Rectal smooth muscle tissue (tissue), 1 donor: ENCODE measurements around the gene PGC.

Source experiments
- H3K27ac ChIP-seq: one replicate; pipeline ENCODE4 v1.7.0; 2013; ENCODE audit warnings: low read depth, low read length, inconsistent platforms
- H3K27me3 ChIP-seq: one replicate; pipeline ENCODE4 v1.7.0; 2013; ENCODE audit warnings: low read length; ENCODE audit not compliant: control insufficient read depth, insufficient read depth
- H3K36me3 ChIP-seq: one replicate; pipeline ENCODE4 v1.7.0; 2013; ENCODE audit warnings: low read length; ENCODE audit not compliant: control insufficient read depth, insufficient read depth
- H3K4me1 ChIP-seq: one replicate; pipeline ENCODE4 v1.7.0; 2013; ENCODE audit warnings: low read length; ENCODE audit not compliant: control insufficient read depth, insufficient read depth
- H3K4me3 ChIP-seq: one replicate; pipeline ENCODE4 v1.7.0; 2013; ENCODE audit warnings: low read length
- H3K9ac ChIP-seq: one replicate; pipeline ENCODE4 v1.7.0; 2013; ENCODE audit warnings: low read length

The PGC gene

DNA sequence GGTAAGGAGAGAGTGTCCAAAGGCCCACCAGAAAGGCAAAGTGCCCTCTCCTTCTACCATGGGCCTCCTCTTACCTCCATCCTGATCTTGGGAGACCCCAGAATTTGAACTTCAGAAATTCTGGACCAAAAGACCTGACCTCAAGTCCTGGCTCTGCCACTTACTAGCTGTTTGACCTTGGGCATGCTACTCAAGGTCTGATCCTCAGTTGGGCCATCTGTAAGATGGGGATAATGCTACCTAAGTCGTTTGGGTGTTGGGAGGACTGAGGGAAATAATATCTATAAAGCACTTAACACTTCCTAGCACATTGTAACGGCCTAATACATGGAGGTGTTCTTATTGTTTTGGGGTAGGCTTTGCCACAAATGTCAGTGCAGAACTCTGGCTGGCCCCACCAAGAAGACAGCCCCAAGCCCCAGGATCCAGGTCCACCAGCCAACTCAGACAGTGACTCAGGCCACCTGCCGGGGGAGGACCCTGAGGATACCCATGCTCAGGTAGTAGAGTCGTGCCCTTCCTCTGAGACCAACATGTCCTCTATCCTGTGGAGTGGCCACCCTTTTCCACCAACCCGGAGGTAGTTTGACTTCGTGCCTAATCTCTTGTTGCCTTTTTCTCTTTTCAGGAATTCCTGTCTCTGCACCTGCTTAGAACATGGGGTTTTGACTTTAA, 36.0 kb upstream of the PGC start:
- Histone ChIP-seq H3K27ac (no peak overlapping the region), H3K36me3 (peaks cover 4% of the 10 kb centered on the region), H3K27me3 (no peaks in the 10 kb centered on the region), H3K4me3 (no peak overlapping the region), H3K4me1 (peaks cover 14% of the 10 kb centered on the region), H3K9ac (no peak overlapping the region)

DNA sequence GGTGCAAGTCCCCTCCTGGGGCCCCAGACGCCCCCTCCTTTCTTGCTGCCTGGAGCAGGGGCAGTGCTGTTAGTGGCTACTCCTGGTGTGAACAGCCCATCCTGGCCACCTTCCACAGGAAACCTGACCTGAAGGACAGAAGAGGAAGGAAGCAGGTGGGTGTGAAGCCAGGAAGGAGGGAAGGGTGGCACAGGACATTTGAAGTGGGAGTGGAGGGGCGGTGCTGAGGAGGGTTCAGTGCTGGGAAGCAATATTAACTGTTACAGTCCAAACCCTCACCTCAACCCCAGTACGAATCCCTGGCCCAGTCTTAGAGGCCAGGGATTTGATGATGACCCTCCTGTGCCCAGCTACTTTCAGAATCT, 34.2 kb upstream of the PGC start:
- Histone ChIP-seq H3K27me3 (no peaks in the 10 kb centered on the region), H3K36me3 (peaks cover 5% of the 10 kb centered on the region), H3K27ac (no peak overlapping the region), H3K9ac (no peak overlapping the region), H3K4me1 (peaks cover 14% of the 10 kb centered on the region), H3K4me3 (peak overlapping the region; percentile 61)

DNA sequence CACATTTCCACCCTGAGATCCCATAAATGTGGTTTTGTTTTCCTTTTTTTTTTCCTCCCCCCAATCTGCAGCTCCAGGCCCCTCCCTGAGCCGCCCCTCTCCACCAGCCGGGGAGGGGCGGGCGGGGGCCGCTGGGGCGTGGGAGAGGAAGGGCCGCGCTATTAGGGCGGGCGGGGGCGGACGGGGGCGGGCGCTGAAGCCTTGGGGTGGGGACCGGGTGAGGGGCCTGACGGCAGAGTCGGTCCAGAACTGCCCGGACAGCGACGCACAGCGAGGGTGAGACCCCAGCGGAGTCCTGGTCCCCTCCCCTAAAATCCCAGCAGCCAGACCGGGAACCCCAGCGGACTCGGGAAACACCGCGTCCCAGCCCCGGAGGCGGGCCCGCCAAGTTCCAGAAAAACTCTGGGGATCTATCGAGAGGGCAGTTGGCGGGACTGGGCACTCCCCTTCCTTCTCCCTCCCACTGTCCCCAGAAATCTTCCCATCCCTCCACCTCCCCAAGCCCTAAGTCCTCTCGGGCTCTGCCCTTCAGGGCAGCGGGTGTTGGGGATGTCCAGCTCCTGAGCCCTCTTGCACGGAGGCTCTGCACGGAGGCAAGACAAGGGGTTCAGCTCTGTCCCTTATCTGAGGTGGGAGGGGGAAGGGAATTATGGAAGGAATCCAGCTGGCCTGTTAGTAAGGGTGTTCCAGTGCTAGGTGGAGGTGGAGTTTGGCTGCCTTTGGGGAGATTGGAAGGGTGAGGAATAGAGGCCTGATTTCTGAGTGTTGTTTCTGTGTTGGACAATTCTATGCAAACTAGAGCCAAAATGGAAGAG, 33.6 kb upstream of the PGC start, which contains the start of gene PRICKLE4:
PRICKLE4 (plus strand) TSS at position 232 of the 815 bp plus-strand sequence. CDS start 2,692 bp downstream, outside the sequence.
- no peak within 1 kb of the TSS for H3K9ac ChIP-seq
- H3K27me3 ChIP-seq = no peaks in the 10 kb centered on the region
- H3K36me3 ChIP-seq = peaks cover 5% of the 10 kb centered on the region
- H3K4me3 ChIP-seq = peak within 1 kb of the TSS; percentile 80
- H3K27ac ChIP-seq = peak within 1 kb of the TSS; percentile 81
- H3K4me1 ChIP-seq = peaks cover 14% of the 10 kb centered on the region

GRCh38 chr6:41779788-41780550, 32.8 kb upstream of the PGC start, which contains the start of gene FRS3:
Gene FRS3, minus strand, starts transcription at chr6:41779900. Its CDS starts 2,913 bp downstream, at chr6:41776987.
- Histone ChIP-seq H3K27ac (peak within 1 kb of the TSS; percentile 81), H3K9ac (peak within 1 kb of the TSS; percentile 38), H3K4me3 (peak within 1 kb of the TSS; percentile 86), H3K27me3 (no peaks in the 10 kb centered on the region), H3K36me3 (peaks cover 11% of the 10 kb centered on the region), H3K4me1 (peaks cover 12% of the 10 kb centered on the region)

DNA sequence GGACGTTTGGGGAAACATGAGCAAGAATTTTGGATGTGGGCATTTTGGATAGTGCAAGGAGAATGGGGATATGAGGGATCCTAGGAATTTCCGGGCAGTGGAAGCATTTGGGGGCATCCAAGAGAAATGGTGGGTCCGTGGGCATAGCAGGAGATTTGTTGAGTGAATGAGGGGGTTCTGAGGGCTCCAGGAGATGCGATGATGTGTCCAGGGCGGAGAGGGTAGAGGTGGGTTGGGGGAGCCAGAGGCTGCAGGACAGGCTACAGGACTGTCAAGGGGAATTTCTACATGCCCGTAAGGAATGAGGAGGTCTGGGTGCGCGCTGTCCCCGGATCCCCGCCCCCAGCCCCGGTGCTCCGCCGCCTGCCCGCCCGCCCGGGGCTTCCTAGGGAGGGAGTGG, 32.1 kb upstream of the PGC start:
- Histone ChIP-seq H3K4me1 (peaks cover 12% of the 10 kb centered on the region), H3K36me3 (peaks cover 17% of the 10 kb centered on the region), H3K4me3 (peak overlapping the region; percentile 86), H3K27ac (no peak overlapping the region), H3K27me3 (no peaks in the 10 kb centered on the region), H3K9ac (peak overlapping the region; percentile 38)

GRCh38 chr6:41778895-41779294, 31.7 kb upstream of the PGC start:
- no peak overlapping the region for H3K27ac ChIP-seq
- peak overlapping the region; percentile 86 for H3K4me3 ChIP-seq

DNA sequence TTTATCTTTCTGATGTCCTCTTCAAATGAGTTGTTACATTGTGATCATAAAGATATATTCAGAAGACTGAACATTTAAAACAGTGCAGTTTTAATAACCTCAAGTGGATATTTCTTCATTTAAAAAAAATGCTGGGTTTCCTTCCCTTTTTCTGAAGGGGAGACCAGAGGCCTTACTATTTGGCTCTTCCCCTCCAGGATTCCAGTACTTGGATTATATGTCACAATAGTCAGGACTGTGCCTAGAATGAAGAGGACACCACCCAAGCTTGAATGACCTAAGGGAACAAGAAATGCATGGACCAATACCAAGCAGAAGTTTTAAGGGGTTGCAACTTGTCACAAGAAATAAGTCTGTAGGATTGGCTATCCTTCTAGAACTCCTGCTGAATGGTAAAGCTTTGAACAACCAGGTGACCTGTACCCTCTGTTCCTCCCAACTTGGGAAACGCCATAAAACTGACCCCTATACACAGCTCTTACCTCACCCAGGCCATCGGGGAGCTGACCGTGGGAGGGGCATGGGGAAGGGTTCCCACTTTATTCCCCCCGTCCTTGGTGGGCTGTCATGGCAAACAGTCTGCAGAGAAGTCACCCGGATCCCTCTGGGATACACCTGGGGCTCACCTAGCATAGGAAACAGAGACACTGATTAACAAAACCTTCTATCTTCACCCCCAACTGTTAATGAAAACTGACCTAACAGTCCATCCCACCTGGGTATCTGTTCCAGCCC, 30.5 kb upstream of the PGC start:
- Histone ChIP-seq H3K4me3 (no peak overlapping the region), H3K4me1 (peaks cover 12% of the 10 kb centered on the region), H3K9ac (no peak overlapping the region), H3K36me3 (peaks cover 20% of the 10 kb centered on the region), H3K27me3 (no peaks in the 10 kb centered on the region), H3K27ac (no peak overlapping the region)

More at GRCh38 chr6:41778895-41779294, 31.7 kb upstream of the PGC start:
- Histone ChIP-seq H3K36me3 (peaks cover 20% of the 10 kb centered on the region), H3K27me3 (no peaks in the 10 kb centered on the region), H3K9ac (no peak overlapping the region), H3K4me1 (peaks cover 12% of the 10 kb centered on the region)

DNA sequence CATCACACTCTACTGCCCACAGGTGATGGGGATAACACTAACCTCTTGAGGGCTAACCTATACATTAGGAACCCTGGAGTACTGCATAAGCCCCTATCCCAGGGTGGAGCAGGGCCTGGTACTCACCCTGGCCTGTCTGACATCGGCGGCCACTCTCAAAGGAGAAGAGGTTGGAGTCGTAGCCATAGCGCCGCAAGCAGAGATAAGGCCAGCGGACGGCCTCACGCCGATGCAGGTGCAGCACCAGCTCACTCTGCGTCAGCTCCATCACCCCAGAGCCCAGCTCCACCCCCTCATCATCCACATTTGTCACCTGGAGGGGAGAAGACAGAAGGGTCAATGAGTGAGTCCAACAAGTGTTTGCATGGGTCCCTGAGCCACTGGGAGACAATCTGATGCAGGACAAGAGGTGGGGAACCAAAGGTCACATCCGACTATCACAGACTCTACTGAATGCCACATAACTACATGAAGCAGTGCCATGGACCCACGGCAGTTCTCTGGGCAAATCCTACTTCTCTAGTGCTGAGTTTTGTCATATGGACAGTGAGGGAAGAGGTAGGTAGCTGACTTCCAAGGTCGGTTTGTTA, 28.2 kb upstream of the PGC start:
- H3K4me1 ChIP-seq = peaks cover 6% of the 10 kb centered on the region
- H3K36me3 ChIP-seq = peaks cover 32% of the 10 kb centered on the region
- H3K9ac ChIP-seq = no peak overlapping the region
- no peaks in the 10 kb centered on the region for H3K27me3 ChIP-seq
- no peak overlapping the region for H3K27ac ChIP-seq
- no peak overlapping the region for H3K4me3 ChIP-seq

DNA sequence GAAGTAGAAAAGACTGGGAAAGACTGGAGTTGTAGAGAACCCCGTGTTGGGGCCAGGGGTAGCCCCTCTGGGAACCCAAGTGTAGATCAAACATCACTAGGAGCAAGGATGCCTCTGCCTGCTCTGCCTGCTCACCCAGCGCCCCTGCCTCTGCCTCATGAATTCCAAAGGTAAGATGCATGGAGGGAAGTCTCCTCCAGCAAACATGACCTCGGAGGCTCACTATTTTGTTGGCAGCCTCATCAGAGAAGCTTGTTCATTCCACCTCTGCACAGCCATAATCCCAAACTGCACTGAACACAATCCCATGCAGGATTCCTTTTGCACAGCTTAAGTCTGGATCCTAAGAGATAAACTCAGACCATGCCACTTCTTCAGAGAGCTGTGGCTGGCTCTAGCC, 27.6 kb upstream of the PGC start:
- H3K36me3 ChIP-seq = peaks cover 34% of the 10 kb centered on the region
- H3K4me3 ChIP-seq = no peak overlapping the region
- peaks cover 6% of the 10 kb centered on the region for H3K4me1 ChIP-seq
- H3K27ac ChIP-seq = no peak overlapping the region
- no peaks in the 10 kb centered on the region for H3K27me3 ChIP-seq
- H3K9ac ChIP-seq = no peak overlapping the region

DNA sequence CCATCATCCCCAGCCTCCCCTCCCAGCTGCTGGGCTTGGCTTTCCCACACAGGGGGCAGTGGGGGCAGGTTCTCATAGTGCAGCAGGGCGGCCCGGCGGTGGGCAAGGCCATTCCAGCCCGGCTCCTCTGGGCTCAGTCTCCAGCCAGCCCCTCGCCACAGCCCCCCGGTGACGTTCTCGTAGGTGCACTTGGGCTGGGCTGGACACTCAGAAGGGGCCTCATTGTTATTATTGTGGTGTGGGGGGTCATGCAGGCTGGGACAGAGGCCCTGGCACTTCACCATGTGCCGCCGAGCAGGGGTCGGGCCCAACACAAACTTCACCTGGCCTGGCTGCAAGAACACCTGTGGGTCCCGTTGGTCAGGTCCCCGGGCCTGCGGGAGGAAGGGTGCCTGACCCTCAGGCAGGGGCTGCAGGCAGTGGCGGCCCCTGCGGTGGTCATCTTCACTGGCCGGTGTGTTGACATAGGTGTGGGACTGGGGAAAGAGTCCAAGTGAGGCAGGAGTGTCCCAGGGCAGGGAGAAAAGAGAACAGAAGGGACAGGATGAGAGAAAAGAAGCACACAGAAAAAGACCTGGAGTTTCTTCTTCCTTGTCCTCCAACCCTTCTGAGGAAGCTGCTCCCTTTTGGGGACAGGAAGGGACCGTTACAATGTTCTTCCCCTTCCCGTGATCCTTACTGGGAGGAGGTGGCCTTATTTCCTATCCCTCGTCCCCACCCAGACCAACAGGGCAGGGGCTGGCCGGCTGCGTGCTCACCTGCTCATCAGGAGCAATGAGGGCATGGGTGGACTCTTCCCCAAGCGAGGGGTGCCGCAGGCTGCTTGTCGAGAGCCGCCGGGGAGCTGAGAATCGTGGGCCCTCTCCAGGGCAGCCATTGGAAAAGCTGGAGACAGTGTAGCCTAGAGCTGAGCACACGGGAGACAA, 24.1 kb upstream of the PGC start:
- Histone ChIP-seq H3K36me3 (peaks cover 30% of the 10 kb centered on the region), H3K4me3 (no peak overlapping the region), H3K27ac (no peak overlapping the region), H3K27me3 (no peaks in the 10 kb centered on the region), H3K9ac (no peak overlapping the region), H3K4me1 (no peaks in the 10 kb centered on the region)
